Endodermal cell (in vitro differentiated cells): ENCODE data around the gene CCT3. TPM values are rescaled to one million over a fixed set of nuclear protein-coding genes. Genes with fewer than 3 reads are reported as not detected.

Experiments used
- DNase-seq: peaks from one replicate; pipeline ENCODE4 v3.0.0-alpha.2; 2017
- H3K27ac ChIP-seq: 2 replicates; pipeline ENCODE4 v1.5.1; 2013; ENCODE audit warnings: mild to moderate bottlenecking, low read depth, low read length, moderate library complexity
- H3K27me3 ChIP-seq: 2 replicates; pipeline ENCODE4 v1.6.1; 2013; ENCODE audit warnings: mild to moderate bottlenecking, low read length, moderate library complexity; ENCODE audit not compliant: insufficient read depth, control insufficient read depth, poor library complexity, severe bottlenecking
- H3K36me3 ChIP-seq: 2 replicates; pipeline ENCODE4 v1.7.0; 2013; ENCODE audit warnings: mild to moderate bottlenecking, low read length, moderate library complexity; ENCODE audit not compliant: control insufficient read depth, insufficient read depth
- H3K4me1 ChIP-seq: one replicate; pipeline ENCODE4 v1.7.0; 2013; ENCODE audit warnings: low read length; ENCODE audit not compliant: control insufficient read depth, insufficient read depth
- H3K4me3 ChIP-seq: 2 replicates; pipeline ENCODE4 v1.5.1; 2013; ENCODE audit warnings: mild to moderate bottlenecking, low read length, moderate library complexity
- H3K9ac ChIP-seq: 2 replicates; pipeline ENCODE4 v1.6.1; 2013; ENCODE audit warnings: mild to moderate bottlenecking, low read length, moderate library complexity; ENCODE audit not compliant: poor library complexity, severe bottlenecking; ENCODE audit errors: extremely low read depth
- H3K9me3 ChIP-seq: 2 replicates; pipeline ENCODE4 v1.6.1; 2013; ENCODE audit warnings: mild to moderate bottlenecking, low read length, moderate library complexity; ENCODE audit not compliant: control insufficient read depth
- H3K27ac Mint-ChIP-seq: 2 replicates; pipeline ENCODE4 v1.8.0; 2020; ENCODE audit warnings: mixed read lengths
- H3K27me3 Mint-ChIP-seq: 2 replicates; pipeline ENCODE4 v1.8.0; 2021; ENCODE audit warnings: mild to moderate bottlenecking, mixed read lengths; ENCODE audit not compliant: insufficient read depth
- H3K36me3 Mint-ChIP-seq: 2 replicates; pipeline ENCODE4 v1.8.0; 2020; ENCODE audit warnings: low read depth, mixed read lengths
- H3K4me1 Mint-ChIP-seq: 2 replicates; pipeline ENCODE4 v1.8.0; 2020; ENCODE audit warnings: mixed read lengths
- H3K4me3 Mint-ChIP-seq: 2 replicates; pipeline ENCODE4 v1.8.0; 2020; ENCODE audit warnings: mild to moderate bottlenecking, moderate library complexity, mixed read lengths
- H3K9me3 Mint-ChIP-seq: 2 replicates; pipeline ENCODE4 v1.8.0; 2020; ENCODE audit warnings: mild to moderate bottlenecking, mixed read lengths
- whole genome bisulfite sequencing, 2 experiments: methylation state at CpG; one replicate each; pipeline versions ENCODE4 v1.1.5 to v1.1.7; 2013; ENCODE audit warnings: missing lambda C conversion rate in 2 of 2, mixed read lengths in 1 of 2; ENCODE audit not compliant: insufficient coverage in 1 of 2, insufficient read length in 1 of 2; 5-methylcytosine and 5-hydroxymethylcytosine counted together
- total RNA-seq, 2 donors: library from RNA; stranded (reverse); fragmentation: NEBNext Ultra II Directional in 1 of 2; extraction: Animal tissue kit (Norgen Biotek cat#: 25700) in 1 of 2; gene quantifications; 2 replicates in 1 of 2; 3 replicates in 1 of 2; pipeline ENCODE4 v1.2.1, GENCODE V29; 2021
- TF ChIP-seq, protein P1 (sequence below): fragments of 200-600 bp; sonication (generic); conservative IDR thresholded peaks from 2 replicates; pipeline ENCODE4 v1.5.0; 2021; ENCODE audit warnings: antibody characterized with exemption, mild to moderate bottlenecking

Gene CCT3
- total RNA-seq, 2 donors from 2014 or later = 323 to 351 TPM

DNA sequence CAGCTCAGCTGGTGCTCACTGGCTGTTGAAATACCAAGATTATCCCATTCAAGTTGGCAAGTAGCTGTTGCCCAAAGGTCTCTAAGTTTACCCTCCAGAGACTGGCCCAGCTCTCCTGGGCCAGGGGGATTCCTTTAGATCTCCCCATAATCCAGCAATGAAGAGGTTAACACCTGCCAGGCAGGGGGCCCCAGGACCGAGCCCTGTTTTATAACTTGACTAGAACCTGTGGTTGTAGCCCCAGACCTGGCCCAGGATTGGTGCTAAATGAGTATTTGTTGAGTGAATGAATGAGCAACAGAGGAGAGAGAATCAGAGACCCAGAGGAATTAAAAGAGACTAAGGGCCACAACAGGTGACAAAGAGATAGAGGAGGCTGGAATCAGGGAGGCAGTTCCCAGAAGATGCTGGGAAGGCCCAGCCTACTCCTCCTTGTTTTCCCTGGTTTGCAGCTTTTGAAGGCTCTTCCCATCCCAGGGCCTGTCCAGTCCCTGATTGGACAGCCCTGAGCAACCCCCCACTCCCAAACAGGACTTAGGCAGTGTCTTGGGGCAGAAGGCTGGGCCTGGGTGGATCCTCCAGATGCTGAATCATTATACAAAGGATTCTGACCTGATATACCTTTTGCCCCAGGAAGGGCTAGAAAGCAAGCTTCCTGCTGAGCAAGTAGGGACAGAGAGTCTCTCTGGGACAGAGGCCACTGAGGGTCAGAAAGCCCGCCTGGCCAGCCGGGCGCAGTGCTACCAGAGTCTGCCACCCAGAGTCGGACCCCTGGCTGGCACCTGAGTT, 28.5 kb upstream of the CCT3 start:
- Mint-ChIP-seq H3K4me1 (peaks cover 16% of the 10 kb centered on the region), H3K36me3 (no peaks in the 10 kb centered on the region), H3K27ac (no peak overlapping the region), H3K9me3 (no peaks in the 10 kb centered on the region), H3K27me3 (peaks cover 25% of the 10 kb centered on the region), H3K4me3 (no peak overlapping the region)
- Histone ChIP-seq H3K4me3 (no peak overlapping the region), H3K27ac (no peak overlapping the region), H3K27me3 (peaks cover 16% of the 10 kb centered on the region), H3K9ac (no peak overlapping the region), H3K9me3 (no peaks in the 10 kb centered on the region), H3K36me3 (no peaks in the 10 kb centered on the region), H3K4me1 (peaks cover 6% of the 10 kb centered on the region)
- WGBS, 2 experiments = 87 to 100% methylated on average over 3 to 5 of the region's 5 CpGs
- TF ChIP-seq, protein P1, sequence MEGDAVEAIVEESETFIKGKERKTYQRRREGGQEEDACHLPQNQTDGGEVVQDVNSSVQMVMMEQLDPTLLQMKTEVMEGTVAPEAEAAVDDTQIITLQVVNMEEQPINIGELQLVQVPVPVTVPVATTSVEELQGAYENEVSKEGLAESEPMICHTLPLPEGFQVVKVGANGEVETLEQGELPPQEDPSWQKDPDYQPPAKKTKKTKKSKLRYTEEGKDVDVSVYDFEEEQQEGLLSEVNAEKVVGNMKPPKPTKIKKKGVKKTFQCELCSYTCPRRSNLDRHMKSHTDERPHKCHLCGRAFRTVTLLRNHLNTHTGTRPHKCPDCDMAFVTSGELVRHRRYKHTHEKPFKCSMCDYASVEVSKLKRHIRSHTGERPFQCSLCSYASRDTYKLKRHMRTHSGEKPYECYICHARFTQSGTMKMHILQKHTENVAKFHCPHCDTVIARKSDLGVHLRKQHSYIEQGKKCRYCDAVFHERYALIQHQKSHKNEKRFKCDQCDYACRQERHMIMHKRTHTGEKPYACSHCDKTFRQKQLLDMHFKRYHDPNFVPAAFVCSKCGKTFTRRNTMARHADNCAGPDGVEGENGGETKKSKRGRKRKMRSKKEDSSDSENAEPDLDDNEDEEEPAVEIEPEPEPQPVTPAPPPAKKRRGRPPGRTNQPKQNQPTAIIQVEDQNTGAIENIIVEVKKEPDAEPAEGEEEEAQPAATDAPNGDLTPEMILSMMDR = no peak
- no peak for DNase-seq

DNA sequence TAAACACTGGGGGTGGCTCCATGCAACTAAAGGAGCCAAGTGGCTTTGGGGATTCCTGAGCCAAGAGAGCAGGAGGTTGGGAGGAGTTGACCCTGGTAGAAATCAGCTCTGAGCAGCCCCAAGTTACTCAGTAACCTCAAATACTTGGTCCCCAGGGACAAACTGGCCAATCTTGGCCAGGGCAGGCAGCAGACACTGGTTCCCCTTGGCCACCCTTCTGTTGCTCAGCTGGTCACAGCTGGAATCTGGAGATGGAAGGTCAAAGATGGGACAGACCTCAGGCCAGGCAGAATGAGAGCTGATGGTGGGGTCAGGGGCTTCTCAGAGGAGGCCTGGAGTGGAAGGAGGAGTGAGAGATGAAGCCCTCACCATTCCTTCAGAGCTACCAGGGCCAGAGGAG, 27.7 kb upstream of the CCT3 start:
- H3K27me3 ChIP-seq = peaks cover 13% of the 10 kb centered on the region
- H3K36me3 ChIP-seq = no peaks in the 10 kb centered on the region
- peaks cover 16% of the 10 kb centered on the region for H3K4me1 Mint-ChIP-seq
- H3K27ac Mint-ChIP-seq = no peak overlapping the region
- no peaks in the 10 kb centered on the region for H3K9me3 ChIP-seq
- no peaks in the 10 kb centered on the region for H3K9me3 Mint-ChIP-seq
- TF ChIP-seq, protein P1 = no peak
- H3K4me3 ChIP-seq = no peak overlapping the region
- no peak overlapping the region for H3K4me3 Mint-ChIP-seq
- peaks cover 6% of the 10 kb centered on the region for H3K4me1 ChIP-seq
- peaks cover 24% of the 10 kb centered on the region for H3K27me3 Mint-ChIP-seq
- H3K27ac ChIP-seq = no peak overlapping the region
- no peak for DNase-seq
- H3K9ac ChIP-seq = no peak overlapping the region
- no peaks in the 10 kb centered on the region for H3K36me3 Mint-ChIP-seq

DNA sequence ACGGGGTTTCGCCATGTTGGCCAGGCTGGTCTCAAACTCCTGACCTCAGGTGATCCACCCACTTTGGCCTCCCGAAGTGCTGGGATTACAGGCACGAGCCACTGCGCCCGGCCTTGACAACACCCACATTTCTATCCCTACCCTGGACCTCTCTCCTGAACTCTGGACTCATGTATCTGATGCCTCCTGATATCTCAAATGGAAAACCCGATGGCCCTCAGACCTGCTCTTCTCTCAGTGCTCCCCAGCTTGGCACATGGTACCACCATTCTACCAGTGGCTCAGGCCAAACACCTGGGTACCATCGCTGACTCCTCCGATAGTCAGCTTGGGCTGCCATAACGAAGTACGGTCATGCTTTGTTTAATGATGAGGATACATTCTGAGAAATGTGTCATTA, 22.4 kb upstream of the CCT3 start:
- TF ChIP-seq, protein P1 = no peak
- Histone ChIP-seq H3K36me3 (no peaks in the 10 kb centered on the region), H3K4me3 (no peak overlapping the region), H3K4me1 (no peaks in the 10 kb centered on the region), H3K9me3 (no peaks in the 10 kb centered on the region), H3K27me3 (peaks cover 12% of the 10 kb centered on the region), H3K9ac (no peak overlapping the region), H3K27ac (no peak overlapping the region)
- no peak for DNase-seq
- Mint-ChIP-seq H3K27ac (no peak overlapping the region), H3K4me3 (no peak overlapping the region), H3K27me3 (peaks cover 32% of the 10 kb centered on the region), H3K4me1 (peaks cover 6% of the 10 kb centered on the region), H3K36me3 (no peaks in the 10 kb centered on the region), H3K9me3 (no peaks in the 10 kb centered on the region)
- 93 to 95% methylated on average over 9 to 11 of the region's 11 CpGs for WGBS, 2 experiments
